CD4-positive, alpha-beta T cell treated with Interleukin-21 for 1 hour (primary cell): ENCODE results near the gene NELL1.
A peak's percentile ranks its signal among the peaks of the same experiment; 100 is the strongest.

Source experiments
- DNase-seq: peaks from one replicate; pipeline ENCODE4 v3.0.0-alpha.2; 2020

Gene NELL1

GRCh38 chr11:21447871-21448270, 778.5 kb downstream of the NELL1 start:
- no peak for DNase-seq

DNA sequence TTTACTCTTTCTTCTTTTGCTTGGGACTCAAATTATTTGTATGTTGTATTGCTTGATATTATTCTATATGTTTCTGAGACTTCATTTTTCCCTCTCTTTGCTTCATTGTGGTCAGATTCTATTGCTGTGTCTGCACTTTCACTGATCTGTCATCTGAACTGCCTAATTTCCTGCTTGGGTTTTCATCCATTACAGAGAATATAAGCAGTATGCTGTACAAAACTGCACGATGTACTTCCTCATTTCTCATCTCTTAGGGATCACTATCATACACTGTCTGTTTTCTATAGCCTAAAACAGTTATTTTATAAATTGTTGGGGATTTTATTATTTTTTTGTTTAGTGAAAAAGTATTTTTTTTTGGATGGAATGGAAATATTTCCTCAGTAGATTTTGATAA, 786.8 kb downstream of the NELL1 start:
- DNase-seq: no peak

- no peak for DNase-seq
Observed at GRCh38 chr11:21460082-21460481, 790.7 kb downstream of the NELL1 start.

- no peak for DNase-seq
Observed at GRCh38 chr11:21461701-21462100, 792.3 kb downstream of the NELL1 start.

DNA sequence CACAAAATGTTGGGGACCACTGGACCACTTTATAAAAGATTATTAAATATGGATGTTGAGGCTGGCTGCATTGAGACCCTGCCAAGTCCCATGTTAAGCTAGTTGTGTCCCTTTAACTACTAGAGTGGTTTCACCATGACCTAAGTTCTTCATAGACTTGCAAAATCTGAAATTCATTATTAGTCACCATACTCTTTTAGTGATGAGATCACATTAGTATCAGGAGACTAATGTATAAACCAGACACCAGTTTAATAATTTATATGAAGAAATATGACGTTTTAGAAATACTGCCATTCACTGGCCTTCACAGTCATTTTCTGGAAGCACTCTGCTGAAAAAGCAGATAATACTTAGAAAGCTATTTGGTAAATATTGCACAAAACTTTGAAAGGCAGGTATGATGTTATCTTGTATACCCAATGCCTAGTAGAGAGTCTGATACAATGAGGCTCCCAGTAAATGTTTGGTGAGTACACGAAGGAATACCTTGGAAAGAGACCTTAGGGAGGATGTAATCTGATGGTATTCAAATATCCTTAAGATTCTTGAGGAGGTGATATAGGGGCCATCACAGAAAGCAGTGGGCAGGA, 795.3 kb downstream of the NELL1 start:
- no peak for DNase-seq

DNA sequence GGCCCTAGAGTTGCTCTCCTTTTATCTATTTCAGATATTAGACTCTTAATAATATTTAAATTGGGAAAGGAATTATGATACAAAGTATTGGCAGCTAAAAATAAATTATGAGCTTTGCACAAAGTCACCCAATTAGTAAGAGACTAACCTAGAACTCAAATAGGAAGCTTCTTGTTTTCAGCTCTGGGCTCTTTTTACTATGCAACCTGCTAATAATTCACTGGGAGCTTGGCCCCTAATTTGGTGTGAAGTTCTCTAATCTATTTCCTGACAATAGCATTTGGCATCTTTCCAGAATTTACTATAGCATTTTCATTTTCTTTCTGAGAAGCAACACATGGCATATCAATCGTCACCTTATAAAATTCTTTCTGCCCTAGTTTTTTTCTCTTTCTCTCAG, 795.8 kb downstream of the NELL1 start:
- no peak for DNase-seq

DNA sequence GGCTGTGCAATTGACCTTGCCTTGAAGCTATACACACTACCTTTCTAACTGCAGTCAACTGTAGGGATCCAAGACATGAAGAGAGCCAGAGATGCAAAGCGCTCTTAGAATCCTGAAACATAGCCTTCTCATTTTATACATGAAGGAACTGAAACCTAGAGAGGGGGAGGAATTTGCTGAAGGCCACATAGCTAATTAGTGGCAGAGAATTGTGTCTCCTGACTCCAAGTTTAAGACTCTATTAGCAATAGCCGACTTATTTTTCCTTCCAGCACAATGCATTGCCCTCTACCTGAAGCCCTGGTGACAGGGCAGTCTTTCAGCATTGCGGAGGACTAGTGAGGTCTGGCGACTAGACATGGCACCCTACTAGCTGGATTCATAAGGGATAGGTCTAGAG, 796.5 kb downstream of the NELL1 start:
- no peak for DNase-seq

DNA sequence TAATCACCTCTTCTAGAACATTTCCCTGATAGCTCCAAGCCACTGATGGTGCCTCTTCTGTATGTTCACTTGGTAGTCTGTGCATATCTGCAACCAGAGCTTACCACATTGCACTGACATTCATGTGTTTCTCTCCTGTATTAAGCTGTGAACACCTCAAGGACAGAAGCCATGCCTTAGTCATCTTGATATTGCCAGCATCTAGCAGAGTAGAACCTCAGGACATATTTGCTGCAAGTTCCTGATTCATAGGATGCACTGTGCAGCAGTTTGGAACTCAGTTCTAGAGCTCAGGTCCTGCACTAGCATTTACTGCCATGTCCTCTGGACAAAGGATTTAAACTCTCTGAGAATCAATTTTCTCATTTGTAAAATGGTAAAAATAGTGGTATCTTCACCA, 801.1 kb downstream of the NELL1 start:
- no peak for DNase-seq

DNA sequence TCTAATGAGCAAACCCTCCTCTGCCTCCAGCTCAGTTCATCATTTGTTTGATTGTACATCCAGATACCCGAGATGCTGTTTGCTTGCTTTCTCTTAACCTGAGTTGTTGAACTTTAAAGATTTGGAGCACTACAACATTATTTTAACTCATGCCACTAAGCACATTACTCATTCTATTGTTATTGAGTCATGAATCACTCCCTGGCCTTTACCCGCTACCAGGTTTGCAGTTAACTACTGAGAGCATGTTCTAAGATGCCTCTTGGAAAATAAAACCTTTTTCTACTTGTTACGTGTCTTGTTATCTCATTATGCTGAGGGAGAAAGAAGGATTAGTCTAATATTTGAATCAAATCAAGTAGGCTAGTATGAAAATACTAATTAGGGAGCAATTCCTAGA, 802.9 kb downstream of the NELL1 start:
- no peak for DNase-seq

- DNase-seq: no peak
Observed at GRCh38 chr11:21474529-21474928, 805.1 kb downstream of the NELL1 start.

- no peak for DNase-seq
Observed at GRCh38 chr11:21475276-21475675, 805.9 kb downstream of the NELL1 start.

DNA sequence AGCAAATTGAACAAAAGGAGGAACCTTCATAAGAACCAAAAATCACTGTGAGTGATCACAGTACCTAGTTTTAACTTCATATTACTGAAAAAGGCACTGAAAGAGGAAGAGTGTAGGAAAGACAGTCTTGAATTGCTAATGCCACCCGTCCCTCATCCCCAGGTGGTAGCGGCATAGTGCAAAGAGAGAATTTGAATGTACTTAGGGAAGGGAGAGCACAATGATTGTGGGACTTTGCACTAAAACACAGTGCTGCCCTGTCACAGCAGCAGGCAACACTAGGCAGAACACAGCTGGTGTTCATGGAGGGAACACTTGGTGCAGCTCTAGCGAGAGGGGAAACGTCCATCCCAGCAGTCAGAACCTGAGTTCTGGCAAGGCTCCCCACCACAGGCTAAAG, 807.2 kb downstream of the NELL1 start:
- DNase-seq: no peak

GRCh38 chr11:21480240-21480639, 810.9 kb downstream of the NELL1 start:
- DNase-seq: no peak

- no peak for DNase-seq
Observed at GRCh38 chr11:21481255-21481654, 811.9 kb downstream of the NELL1 start.

- no peak for DNase-seq
Observed at GRCh38 chr11:21484039-21484438, 814.7 kb downstream of the NELL1 start.

DNA sequence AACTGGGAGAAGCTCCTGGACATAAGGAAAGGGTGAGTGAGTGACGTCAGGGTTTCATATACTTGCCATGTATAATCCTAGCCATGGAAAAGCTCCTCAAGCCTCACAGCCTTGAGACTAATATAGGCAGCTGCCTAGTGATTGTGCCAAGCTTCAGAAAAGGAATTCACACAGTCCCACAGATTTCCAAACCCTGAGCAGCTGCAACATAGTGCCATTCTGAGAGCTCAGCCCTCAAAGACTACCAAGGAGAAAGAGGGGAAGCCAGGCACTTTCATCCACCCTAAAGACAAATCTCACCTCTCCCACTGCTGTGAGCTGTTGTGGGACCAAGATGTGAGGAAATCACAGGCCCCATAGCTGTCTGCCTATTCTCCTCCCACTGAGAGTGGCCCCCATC, 815.6 kb downstream of the NELL1 start:
- DNase-seq: no peak

GRCh38 chr11:21485426-21485825, 816.0 kb downstream of the NELL1 start:
- DNase-seq: no peak

- no peak for DNase-seq
Observed at GRCh38 chr11:21489416-21490115, 820.2 kb downstream of the NELL1 start.

DNA sequence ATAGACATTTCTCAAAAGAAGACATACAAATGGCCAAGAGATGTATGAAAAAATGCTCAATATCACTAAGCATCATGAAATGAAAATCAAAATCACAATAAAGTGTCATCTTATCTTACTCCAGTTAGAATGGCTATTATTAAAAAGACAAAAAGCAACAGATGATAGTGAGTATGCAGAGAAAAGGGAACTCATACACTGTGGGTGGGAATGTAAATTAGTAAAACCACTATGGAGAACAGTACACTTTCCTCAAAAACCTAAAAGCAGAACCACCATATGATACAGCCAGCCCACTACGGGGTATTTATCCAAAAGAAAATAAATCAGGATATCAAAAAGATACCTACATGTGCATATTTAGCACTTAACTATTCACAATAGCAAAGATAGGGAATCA, 823.5 kb downstream of the NELL1 start:
- DNase-seq: no peak

DNA sequence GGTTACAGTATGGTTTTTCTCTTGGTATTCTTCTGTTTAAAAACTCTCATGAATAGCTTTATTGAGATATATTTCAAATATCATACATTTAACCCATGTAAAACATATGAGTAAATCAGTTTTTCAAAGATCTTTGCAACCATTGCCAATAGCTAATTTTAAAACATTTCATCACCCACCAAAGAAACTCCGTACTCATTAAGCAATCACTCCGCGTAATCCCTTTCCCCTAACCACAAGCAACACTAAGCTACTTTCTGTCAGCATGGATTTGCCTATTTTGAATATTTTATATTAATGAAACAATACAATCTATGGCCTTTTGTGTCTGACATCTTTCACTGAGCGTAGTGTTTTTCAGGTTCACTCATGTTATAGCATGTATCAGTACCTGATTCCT, 825.6 kb downstream of the NELL1 start:
- no peak for DNase-seq

DNA sequence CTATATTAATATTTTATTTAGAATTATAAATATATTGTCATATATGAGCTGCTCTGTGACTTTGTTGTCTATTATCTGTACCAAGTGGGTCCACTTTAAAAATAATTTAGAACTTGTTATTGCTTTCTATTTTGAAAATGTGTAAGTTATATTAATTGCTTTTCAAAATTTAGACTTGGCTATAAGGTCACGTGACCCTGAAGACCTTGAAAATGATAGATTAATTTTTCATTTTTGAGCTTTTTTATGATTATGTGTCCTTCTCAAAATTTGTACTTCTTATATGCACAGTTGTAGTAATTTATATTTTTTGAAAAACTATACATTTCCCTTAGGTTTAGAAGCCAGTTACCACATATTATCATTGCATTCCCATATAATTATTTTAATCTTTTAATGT, 826.5 kb downstream of the NELL1 start:
- DNase-seq: no peak

- no peak for DNase-seq
Observed at GRCh38 chr11:21501245-21501644, 831.9 kb downstream of the NELL1 start.

- DNase-seq: no peak
Observed at GRCh38 chr11:21505070-21505469, 835.7 kb downstream of the NELL1 start.

DNA sequence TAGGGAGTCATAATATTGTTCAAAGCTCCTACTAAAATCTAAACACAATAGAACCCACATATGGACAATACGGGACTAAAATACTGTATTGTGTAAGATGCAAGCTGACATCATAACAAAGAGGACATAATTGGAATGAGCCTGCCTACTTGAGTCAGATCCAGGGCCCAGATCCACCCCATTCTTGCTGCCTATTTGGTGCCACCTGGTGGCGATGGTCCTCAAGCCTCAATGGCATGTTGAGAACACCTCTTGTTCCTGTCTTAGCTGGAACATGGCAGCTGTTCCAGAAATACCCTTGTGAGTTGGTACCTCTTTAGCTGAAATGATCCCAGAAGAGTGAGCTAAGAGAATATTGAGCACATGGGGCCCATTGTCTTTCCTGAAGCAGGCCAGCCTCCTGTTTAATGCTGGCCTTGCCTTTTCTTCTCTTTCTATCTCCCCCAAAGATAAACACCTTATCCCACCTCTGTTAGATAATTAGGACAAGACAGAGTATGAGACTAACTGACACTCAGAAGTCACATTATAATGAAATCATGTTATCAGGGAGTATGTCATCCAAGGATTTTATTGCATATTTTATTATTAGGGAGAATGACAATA, 842.6 kb downstream of the NELL1 start:
- DNase-seq: peak; percentile 2

- no peak for DNase-seq
Observed at GRCh38 chr11:21514316-21514715, 844.9 kb downstream of the NELL1 start.
